Body of pancreas (tissue), 4 donors: ENCODE measurements around the gene NCLN.

Experiments
- CTCF ChIP-seq, 7 experiments: fragments of 450-650 bp in 4 of 7; fragments of 200-600 bp in 3 of 7; sonication (generic) in 3 of 7; IDR thresholded peaks; one replicate each; pipeline ENCODE4 v1.5.1; 2016 to 2019; ENCODE audit warnings: antibody characterized with exemption in 7 of 7
- POLR2A ChIP-seq, 3 donors: fragments of 450-650 bp; IDR thresholded peaks; one replicate each; pipeline ENCODE4 v1.6.1; 2016; ENCODE audit warnings: antibody characterized with exemption in 3 of 3, mild to moderate bottlenecking in 2 of 3

GRCh38 chr19:3184847-3185460 is 776 bp upstream of the NCLN start:
- TF ChIP-seq POLR2A (IDR thresholded peaks at IDR 0.05) = no peak
- no peak for TF ChIP-seq CTCF (IDR thresholded peaks at IDR 0.05)
